Posterior cingulate gyrus (tissue), 11 donors: ENCODE data around the gene ART3.
"Not testable (repeated sequence)": the region's sequence is repeated elsewhere in the genome, so short reads cannot be mapped to it uniquely, and the experiment has no call there.

Experiments used
- DNase-seq, 10 donors: peaks; one replicate each; pipeline versions ENCODE4 v3.0.0 to v3.0.0-alpha.2; 2020 to 2021; ENCODE audit warnings: mixed read lengths in 3 of 10
- intact Hi-C: fragments of 100-400 bp; cut with DNase I; formaldehyde crosslinking; loops from one replicate; pipeline ENCODE4 v1.15.1; 2023

Gene ART3

GRCh38 chr4:76074468-76074867 is at the start of gene ART3:
Gene ART3 (plus strand): TSS chr4:76074709. CDS start chr4:76075890, 1,181 bp downstream.
- DNase-seq, result no peak
- intact Hi-C loops, result no loop called here

- no peak for DNase-seq
- intact Hi-C loops, result no loop called here
Measured at GRCh38 chr4:76028350-76028765, 46.2 kb upstream of the ART3 start.

- no peak for DNase-seq
- intact Hi-C loops, result no loop called here
Measured at GRCh38 chr4:76029300-76029699, 45.2 kb upstream of the ART3 start.

- no peak for DNase-seq
- intact Hi-C loops, result no loop called here
Measured at GRCh38 chr4:76035141-76035540, 39.4 kb upstream of the ART3 start.

- intact Hi-C loops, result no loop called here
- DNase-seq, result no peak
Measured at GRCh38 chr4:76035799-76036380, 38.6 kb upstream of the ART3 start, which contains the start of gene CXCL11. Gene CXCL11 (minus strand): TSS chr4:76036070. CDS start chr4:76035987, 83 bp downstream.

- DNase-seq, result no peak
- intact Hi-C loops, result no loop called here
Measured at GRCh38 chr4:76036855-76037254, 37.7 kb upstream of the ART3 start.

- intact Hi-C loops, DNase-seq: not testable (repeated sequence)
Measured at GRCh38 chr4:76042241-76042998, 32.1 kb upstream of the ART3 start.

GRCh38 chr4:76043306-76043705 is 31.2 kb upstream of the ART3 start:
- peak in 1 of 10 donors; percentile 70 for DNase-seq
- intact Hi-C loops, result not testable (repeated sequence)

GRCh38 chr4:76044686-76045085 is 29.8 kb upstream of the ART3 start:
- DNase-seq, intact Hi-C loops: not testable (repeated sequence)

GRCh38 chr4:76049860-76050416 is 24.6 kb upstream of the ART3 start:
- DNase-seq, intact Hi-C loops: not testable (repeated sequence)

- intact Hi-C loops, result not testable (repeated sequence)
- peak in 1 of 10 donors; percentile 52 for DNase-seq
Measured at GRCh38 chr4:76050560-76051050, 23.9 kb upstream of the ART3 start.

GRCh38 chr4:76053730-76054129 is 20.8 kb upstream of the ART3 start:
- DNase-seq, result no peak
- intact Hi-C loops, result no loop called here

GRCh38 chr4:76055016-76055415 is 19.5 kb upstream of the ART3 start:
- no peak for DNase-seq
- intact Hi-C loops, result no loop called here

GRCh38 chr4:76055421-76055820 is 19.1 kb upstream of the ART3 start:
- intact Hi-C loops, result no loop called here
- DNase-seq, result no peak

GRCh38 chr4:76058302-76058701 is 16.2 kb upstream of the ART3 start:
- no peak for DNase-seq
- intact Hi-C loops, result no loop called here

GRCh38 chr4:76058888-76059426 is 15.6 kb upstream of the ART3 start:
- DNase-seq, result no peak
- intact Hi-C loops, result no loop called here

GRCh38 chr4:76059750-76060149 is 14.8 kb upstream of the ART3 start:
- intact Hi-C loops, result no loop called here
- DNase-seq, result no peak

GRCh38 chr4:76060506-76060905 is 14.0 kb upstream of the ART3 start:
- no peak for DNase-seq
- intact Hi-C loops, result no loop called here

GRCh38 chr4:76061421-76061820 is 13.1 kb upstream of the ART3 start:
- no peak for DNase-seq
- intact Hi-C loops, result no loop called here

GRCh38 chr4:76061982-76062381 is 12.5 kb upstream of the ART3 start:
- intact Hi-C loops, result no loop called here
- DNase-seq, result no peak

GRCh38 chr4:76066546-76066945 is 8.0 kb upstream of the ART3 start:
- peak in 1 of 10 donors; percentile 72 for DNase-seq
- intact Hi-C loops, result loop anchor here (5.0 kb wide), 1 partner anchor 149 kb away; no protein-coding TSS in a partner anchor
